ENCODE results near the gene MXD3. TPM values are rescaled to one million over a fixed set of nuclear protein-coding genes. Genes with fewer than 3 reads are reported as not detected.

The MXD3 gene
- total RNA-seq, 1 donor from 2014 or later: 0.53 TPM

GRCh38 chr5:177320879-177321278 lies 9.2 kb upstream of the MXD3 start:
- TF ChIP-seq CTCF (IDR thresholded peaks at IDR 0.05; ENCODE audit: insufficient read depth, low read length, severe bottlenecking): no peak
- no peak overlapping the region for H3K4me3 ChIP-seq (ENCODE audit: low read depth, low read length)
- FAIRE-seq (no peak), DNase-seq (ENCODE audit: low read depth) (no peak)
- peaks cover 3% of the 10 kb centered on the region for H3K36me3 ChIP-seq (ENCODE audit: control insufficient read depth, insufficient read depth, low read length)
- H3K27me3 ChIP-seq (ENCODE audit: control insufficient read depth, insufficient read depth, low read length): no peaks in the 10 kb centered on the region

DNA sequence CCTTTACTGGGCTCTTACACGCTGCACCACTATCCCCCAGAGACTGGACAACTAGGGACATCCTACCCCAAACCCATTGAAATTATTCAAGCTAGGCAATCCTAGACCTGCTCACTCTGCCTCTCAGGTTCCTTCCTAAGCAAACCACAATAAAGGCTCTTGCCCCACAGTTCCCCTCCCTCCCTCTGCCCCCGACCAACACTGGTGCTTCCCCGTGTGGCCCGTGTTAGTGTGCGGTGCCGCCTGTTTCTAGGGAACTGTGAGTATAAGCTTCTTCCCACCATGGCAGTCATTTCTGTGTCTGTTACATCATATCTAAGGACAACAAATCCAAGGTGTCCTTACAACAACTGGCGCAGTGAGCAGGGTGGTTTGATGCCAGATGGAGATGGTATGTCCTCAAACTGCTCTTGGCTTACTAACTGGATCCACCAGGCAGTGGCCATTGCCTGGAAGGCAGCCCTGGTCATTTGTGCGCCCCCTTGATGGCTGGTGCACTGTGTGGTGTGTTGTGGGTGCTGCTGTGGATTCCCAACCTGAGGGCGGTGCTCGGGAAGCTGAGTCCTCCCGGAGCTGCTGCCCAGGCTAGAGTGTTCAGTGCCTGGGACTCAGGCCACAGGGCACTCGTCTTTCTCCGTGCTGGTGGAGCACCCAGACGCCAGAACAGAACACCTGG lies 8.4 kb upstream of the MXD3 start:
- no peak for DNase-seq (ENCODE audit: low read depth)
- peaks cover 3% of the 10 kb centered on the region for H3K36me3 ChIP-seq (ENCODE audit: control insufficient read depth, insufficient read depth, low read length)
- H3K4me3 ChIP-seq (ENCODE audit: low read depth, low read length): no peak overlapping the region
- no peak for FAIRE-seq
- TF ChIP-seq CTCF (IDR thresholded peaks at IDR 0.05; ENCODE audit: insufficient read depth, low read length, severe bottlenecking): no peak
- H3K27me3 ChIP-seq (ENCODE audit: control insufficient read depth, insufficient read depth, low read length): no peaks in the 10 kb centered on the region

GRCh38 chr5:177317959-177318377 lies 6.3 kb upstream of the MXD3 start:
- DNase-seq (ENCODE audit: low read depth) (peak; percentile 77), FAIRE-seq (no peak)
- Histone ChIP-seq H3K4me3 (ENCODE audit: low read depth, low read length) (no peak overlapping the region), H3K36me3 (ENCODE audit: control insufficient read depth, insufficient read depth, low read length) (peaks cover 3% of the 10 kb centered on the region), H3K27me3 (ENCODE audit: control insufficient read depth, insufficient read depth, low read length) (no peaks in the 10 kb centered on the region)
- peak; percentile 84 for TF ChIP-seq CTCF (IDR thresholded peaks at IDR 0.05; ENCODE audit: insufficient read depth, low read length, severe bottlenecking)

DNA sequence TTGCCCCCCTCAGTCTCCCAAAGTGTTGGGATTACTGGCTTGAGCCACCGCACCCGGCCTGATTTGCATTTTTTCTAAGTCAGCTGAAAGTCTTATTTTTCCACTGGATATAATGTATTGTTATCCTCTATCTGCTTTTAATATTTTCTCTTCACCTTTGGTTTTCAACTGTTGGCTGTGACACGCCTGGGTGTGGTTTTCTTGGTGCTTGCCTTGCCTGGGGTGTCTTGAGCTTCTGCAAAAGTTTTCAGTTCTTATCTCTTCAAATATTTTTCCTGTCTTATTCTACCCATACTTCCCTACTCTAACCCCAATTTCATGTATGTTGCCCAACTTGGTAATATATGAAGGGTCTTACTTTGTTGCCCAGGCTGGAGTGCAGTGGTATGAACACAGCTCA lies 4.3 kb upstream of the MXD3 start:
- Histone ChIP-seq H3K36me3 (ENCODE audit: control insufficient read depth, insufficient read depth, low read length) (peaks cover 3% of the 10 kb centered on the region), H3K4me3 (ENCODE audit: low read depth, low read length) (no peak overlapping the region), H3K27me3 (ENCODE audit: control insufficient read depth, insufficient read depth, low read length) (no peaks in the 10 kb centered on the region)
- FAIRE-seq: no peak
- TF ChIP-seq CTCF (IDR thresholded peaks at IDR 0.05; ENCODE audit: insufficient read depth, low read length, severe bottlenecking): no peak
- DNase-seq (ENCODE audit: low read depth): no peak

DNA sequence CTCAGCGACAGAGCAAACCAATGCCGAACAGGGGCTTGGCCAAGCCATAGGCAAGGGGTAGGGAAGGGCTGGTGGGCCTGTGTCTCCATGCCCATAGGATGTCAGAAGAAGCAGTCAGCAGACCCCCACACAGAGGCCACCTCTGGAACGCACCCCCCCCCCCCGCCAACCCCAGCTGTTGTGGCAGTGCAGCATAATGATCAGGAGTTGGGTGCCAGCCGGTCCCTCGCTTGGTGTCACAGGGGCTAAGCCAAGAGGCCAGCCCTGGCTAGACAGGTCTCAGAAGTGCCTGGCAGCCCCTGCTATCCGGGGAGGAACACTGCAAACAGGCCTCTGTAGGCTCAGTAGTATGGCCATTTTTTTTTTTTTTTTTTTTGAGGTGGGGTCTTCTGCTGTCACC lies 3.7 kb upstream of the MXD3 start:
- H3K4me3 ChIP-seq (ENCODE audit: low read depth, low read length): no peak overlapping the region
- no peak for FAIRE-seq
- no peak for DNase-seq (ENCODE audit: low read depth)
- peaks cover 3% of the 10 kb centered on the region for H3K36me3 ChIP-seq (ENCODE audit: control insufficient read depth, insufficient read depth, low read length)
- no peak for TF ChIP-seq CTCF (IDR thresholded peaks at IDR 0.05; ENCODE audit: insufficient read depth, low read length, severe bottlenecking)
- H3K27me3 ChIP-seq (ENCODE audit: control insufficient read depth, insufficient read depth, low read length): no peaks in the 10 kb centered on the region
